GM19468 (cell line): ENCODE data around the gene KRT38.
"Not testable (repeated sequence)": the region's sequence is repeated elsewhere in the genome, so short reads cannot be mapped to it uniquely, and the experiment has no call there.

Experiments
- ATAC-seq: cut with Tn5 transposase; IDR thresholded peaks from one replicate; pipeline ENCODE4 v1.9.1; 2021; ENCODE audit warnings: mild to moderate bottlenecking, moderate library complexity, moderate number of reproducible peaks; ENCODE audit not compliant: unreplicated experiment; ENCODE audit errors: extremely low read depth

The KRT38 gene

DNA sequence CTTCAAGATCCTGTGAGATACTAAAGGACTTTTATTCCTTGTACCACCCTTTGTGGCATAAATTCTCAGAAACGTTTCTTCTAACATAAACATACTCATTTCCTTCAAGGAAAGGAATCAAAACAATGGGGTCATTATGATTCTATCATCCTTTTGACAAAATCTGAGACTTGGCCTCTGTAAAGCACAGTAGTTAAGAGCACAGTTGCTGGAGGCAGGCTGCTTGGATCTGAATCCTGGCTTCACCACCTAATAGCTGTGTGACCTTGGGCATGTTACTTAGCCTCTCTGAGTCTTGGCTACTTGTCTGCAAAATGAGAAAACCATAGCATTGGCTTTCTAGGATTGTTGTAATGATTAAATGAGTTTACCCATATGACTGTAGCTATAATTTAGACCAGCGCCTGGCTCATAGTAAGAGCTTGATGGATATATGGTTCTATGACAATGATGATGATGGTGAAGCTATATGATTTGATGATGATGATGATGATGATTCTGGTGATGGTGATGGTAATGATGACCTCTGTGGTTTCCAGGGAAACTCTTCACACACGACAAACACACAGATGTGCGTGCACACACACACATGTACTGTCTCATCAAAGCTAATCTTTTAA lies 37.3 kb downstream of the KRT38 start:
- ATAC-seq, result no peak

DNA sequence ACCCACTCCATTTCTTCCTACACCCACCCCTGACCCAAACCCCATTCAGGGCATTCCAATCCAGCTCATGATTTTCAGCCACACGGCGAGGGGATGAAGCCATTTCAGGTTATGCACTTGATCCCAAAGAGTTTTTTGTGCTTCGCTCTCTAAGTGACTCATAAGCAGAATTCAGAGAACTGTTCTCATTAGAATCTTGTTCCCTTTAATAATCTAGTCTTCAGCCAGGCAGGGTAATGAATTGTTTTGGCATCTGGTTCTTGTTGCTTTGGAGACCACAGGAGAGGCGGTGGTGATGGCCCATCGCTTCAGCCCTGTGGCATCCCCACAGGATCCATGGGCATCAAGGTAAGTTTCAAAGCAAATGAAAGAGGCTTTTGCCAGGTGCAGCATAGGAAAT lies 38.6 kb downstream of the KRT38 start:
- no peak for ATAC-seq

DNA sequence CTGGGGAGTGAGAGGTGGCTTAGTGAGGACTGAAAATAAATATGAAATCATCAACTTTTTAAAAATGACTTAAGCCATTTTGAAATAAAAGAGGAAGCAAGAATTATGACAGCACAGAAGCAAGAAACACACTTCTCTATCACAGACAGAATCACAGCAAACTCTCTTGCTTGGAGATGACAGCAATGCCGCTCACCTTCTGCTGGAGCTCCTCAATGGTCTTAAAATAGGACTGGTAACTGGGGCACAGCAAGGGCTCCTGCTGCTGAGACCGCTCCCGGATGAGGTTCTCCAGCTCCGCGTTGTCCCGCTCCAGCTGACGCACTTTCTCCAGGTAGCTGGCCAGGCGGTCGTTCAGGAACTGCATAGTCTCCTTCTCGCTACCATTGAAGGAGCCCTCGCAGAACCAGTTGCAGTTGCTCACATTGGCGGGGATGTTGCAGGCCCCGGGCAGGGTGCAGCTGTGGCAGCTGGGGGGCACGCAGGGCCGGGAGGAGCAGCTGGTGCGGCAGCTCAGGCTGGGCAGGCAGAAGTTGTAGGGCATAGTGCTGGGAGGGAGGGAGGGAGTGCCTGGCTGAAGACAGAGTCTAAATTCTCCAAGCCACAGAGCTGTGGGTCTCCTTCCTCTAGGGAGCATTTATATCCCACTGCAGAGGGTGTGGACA lies 43.7 kb downstream of the KRT38 start, which contains the start of gene KRT31:
TSS of gene KRT31 (minus strand) at position 613 of the 665 bp plus-strand sequence. CDS start at position 544, 69 bp downstream.
- ATAC-seq, result no peak

DNA sequence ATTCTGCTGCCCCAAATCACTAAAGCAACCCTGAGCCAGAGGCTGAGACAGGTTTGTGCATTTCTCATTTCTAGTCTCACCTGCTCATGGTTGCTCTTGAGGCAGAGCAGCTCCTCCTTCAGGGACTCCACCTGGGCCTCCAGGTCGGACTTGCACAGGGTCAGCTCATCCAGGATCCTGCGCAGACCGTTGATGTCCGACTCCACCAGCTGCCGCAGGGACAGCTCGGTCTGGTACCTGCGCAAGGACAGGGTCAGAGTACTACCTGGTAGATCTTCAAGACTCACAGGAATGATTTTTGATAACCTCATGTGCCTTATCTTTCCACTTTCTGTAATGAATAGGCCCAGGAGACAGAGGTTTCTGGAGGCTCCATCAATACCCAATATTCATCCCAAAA lies 44.4 kb downstream of the KRT38 start:
- ATAC-seq, result no peak

DNA sequence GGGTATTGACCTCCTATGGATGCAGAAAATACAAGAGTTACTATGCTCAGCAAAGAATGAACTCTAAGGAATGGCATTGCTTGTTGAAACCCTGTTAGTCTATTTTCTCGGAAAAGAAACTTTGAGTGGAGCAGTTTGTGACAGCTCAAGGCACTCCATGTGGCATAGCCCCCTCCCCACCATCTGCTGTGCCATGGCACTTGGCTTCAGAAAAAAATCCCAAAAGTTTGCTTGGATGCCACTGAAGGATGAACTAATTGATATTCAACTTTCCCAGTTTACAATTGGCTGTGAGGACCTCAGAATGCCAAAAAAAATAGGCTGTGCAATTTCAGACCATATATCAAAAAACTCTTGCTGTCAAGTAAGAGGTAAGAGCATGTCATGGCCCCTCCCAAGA lies 45.2 kb downstream of the KRT38 start:
- ATAC-seq, result no peak

DNA sequence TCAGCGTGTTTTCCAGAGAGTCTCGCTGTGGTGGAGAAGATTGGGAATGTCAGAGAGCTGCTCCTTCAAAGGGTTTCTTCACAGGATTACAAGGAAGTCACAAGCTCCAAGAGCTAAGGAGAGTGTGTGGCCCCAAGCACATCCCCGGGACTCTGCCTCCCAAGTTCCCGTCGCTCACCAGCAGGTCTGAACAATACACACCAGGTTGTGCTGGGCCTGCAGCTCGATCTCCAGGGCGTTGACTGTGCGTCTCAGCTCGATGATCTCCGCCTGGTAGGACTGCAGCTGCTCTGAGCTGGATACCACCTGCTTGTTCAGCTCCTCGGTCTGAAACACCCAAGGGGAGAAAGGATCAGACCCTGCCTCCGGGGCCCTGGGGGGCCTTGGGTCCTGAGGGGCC lies 45.7 kb downstream of the KRT38 start:
- not testable (repeated sequence) for ATAC-seq

DNA sequence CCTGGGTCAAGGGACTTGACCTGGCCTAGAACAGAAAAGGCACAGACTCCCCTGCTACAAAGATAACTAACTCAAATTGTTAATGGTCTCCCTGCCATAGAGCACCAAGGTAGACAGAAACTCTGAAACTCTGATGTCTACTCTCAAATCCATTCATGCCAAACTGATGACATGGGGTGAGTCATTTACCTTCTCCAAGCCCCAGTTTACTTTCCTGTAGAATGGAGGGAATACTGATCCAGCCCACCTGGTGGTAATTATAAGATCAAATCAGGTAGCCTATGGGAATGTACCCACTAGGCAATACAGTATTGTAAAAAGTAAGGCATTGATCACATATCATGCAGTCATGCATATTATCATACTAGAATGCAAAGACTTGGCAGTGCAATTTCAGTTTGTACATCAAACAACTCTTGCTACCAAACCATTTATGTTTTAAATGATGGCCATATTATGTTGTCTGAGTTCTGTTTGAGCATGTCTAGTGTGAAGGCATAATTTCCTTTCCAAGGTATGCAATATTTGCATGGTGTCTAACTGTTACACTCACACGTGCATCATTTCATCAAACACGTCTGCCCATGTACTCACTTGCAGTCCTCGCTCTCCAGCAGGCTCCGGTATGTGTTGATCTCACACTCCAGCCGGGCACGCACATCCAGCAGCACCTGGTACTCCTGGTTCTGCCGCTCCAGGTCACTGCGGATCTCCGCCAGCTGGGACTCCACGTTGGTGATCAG lies 46.4 kb downstream of the KRT38 start:
- ATAC-seq, result no peak

DNA sequence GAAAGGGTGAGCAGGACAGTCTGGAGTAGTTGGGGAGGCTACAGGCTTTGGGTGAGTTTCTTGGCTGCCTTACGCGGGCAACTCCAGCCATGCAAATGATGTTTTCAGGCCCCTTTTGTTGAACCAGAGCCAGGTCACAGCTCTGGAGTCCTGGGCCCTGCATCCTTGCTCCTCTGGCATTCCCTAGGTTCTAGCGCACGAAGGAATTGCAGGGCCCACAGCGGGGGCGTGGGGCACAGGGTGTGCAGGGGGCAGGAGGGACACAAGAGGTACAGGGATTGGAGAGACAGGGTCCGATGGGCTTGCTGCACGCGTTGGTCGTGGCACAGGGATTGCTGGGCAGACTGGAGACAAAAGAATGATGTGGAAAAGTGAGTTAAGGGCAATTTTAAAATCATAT lies 47.0 kb downstream of the KRT38 start:
- no peak for ATAC-seq

DNA sequence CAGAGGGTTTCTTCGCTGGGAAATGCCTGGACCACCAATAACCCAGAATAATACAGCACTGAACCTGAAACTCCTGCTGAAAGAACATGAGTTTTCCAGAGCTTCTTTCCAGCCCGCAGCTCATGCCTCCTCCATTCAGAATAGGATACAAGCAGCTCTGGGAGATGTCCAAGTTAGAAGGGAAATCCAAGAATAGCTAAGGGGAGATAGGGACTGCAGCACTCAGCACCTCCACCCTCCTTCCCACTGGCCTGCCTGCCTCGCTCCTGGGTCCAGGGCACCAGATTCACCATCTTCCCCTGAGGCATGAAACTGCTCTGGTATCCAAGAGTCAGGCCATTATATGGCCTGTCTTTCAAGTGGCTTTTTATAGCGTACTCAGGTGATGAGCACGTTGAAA lies 47.5 kb downstream of the KRT38 start:
- no peak for ATAC-seq

DNA sequence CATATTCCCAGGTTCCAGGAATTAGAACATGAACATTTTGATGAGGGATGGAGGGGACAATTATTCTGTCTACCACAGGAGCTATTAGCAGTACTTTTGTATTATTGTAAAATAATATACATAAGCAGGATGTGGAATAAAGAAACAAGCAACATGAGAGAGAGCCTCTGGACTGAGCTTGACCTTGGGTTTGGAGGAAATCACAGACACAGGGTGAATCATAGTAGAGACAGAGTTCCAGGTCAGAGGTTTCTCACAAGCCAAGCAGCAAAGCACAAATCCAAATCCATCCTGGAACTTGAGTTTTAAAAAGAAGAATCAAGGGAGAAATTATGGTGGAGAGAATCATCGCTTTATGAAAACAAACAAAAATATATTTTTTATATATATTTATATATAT lies 48.5 kb downstream of the KRT38 start:
- ATAC-seq, result no peak

DNA sequence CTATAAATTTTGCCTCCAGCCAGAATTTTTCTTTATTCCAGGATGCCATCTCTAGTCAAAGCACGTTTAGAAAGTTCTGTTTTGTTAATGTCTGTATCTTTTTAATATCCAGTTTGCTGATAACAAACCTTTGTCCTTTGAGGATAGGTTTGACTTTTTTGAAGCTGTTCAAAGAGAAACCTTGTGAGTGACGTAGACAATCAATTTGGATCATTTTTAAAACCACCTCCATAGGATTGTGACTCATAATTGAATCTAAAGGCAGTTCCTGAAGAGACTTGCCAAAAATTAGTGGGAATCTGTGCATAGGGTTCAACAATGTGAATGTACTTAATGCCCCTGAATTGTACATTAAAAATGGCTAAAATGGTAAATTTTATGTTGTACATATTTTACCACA lies 49.2 kb downstream of the KRT38 start:
- ATAC-seq, result no peak

DNA sequence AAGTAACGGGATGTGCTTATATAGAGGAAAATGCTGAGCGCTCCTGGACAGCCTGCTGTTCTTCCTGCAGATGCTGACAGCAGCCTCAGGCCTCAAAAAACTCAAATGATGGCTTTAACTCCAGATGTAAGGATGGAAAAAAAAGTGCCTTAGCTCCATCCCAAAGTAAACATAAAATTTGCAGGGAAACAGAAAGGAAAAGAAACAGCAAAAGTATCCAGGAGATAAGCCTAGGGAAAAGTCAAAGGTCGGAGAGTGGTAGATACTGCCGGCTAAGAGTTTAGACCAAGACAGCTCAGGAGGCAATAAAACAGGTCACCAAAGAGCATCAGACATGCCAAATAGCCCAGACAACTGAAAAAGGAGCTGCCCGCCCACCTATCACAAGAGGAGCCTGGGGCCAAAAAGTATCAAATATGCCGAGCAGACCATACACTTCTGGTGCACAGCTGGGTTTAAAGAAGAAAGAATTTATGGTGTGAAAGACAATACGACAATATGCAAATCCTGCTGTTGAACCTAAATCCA lies 50.3 kb downstream of the KRT38 start:
- ATAC-seq, result no peak

DNA sequence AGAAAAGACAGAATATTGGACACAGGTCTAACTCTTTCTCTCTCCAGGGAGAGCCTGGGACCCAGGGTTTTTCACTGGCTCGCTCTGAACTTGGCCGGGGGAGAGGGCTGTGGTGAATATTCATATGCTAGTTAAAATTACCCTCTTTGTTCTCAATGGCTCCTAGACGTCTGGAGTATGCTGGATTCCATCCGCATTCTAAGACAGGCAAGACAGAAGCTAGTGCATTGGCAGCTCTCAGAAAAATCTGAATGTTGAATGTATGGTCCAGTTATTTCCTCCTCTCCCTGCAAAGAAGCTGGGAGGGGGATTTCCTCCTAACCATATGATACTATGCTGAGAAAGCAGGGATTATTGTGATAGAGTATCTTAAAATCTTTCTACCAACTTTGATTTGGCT lies 53.1 kb downstream of the KRT38 start:
- no peak for ATAC-seq

DNA sequence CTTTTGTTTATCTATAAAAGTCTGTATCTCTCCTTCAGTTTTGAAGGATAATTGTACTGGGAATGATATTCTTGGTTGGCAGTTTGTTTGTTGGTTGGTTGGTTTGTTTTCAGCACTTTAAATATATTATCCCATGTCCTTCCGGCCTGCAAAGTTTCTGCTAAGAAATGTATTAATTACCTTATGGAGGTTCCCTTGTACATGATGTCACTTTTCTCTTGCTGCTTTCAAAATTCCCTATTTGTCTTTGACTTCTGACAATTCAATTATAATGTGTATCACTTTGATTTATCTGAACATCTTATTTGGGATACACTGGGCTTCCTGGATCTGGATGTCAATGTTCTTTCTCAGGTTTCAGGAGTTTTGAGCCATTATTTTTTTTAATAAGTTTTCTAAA lies 54.6 kb downstream of the KRT38 start:
- no peak for ATAC-seq
